OCI-LY1 (cell line): ENCODE data around the gene PVALEF.

Experiments
- H2AFZ ChIP-seq: fragments of 200-600 bp; sonication (generic), shearing (Covaris generic); 2 replicates; pipeline ENCODE4 v1.6.0; 2014; ENCODE audit warnings: antibody characterized with exemption, mild to moderate bottlenecking, low read length
- H3F3A ChIP-seq: fragments of 200-600 bp; sonication (generic), shearing (Covaris generic); 2 replicates; pipeline ENCODE4 v1.6.0; 2014; ENCODE audit warnings: mild to moderate bottlenecking, antibody characterized with exemption, low read length, moderate library complexity; ENCODE audit not compliant: insufficient read depth
- H3K27ac ChIP-seq: fragments of 200-600 bp; sonication (generic); 2 replicates; pipeline ENCODE4 v1.5.1; 2014; ENCODE audit warnings: low read length, mixed run types, mild to moderate bottlenecking, low read depth; ENCODE audit not compliant: poor library complexity, severe bottlenecking
- H3K27me3 ChIP-seq: fragments of 200-600 bp; sonication (generic); 2 replicates; pipeline ENCODE4 v1.6.0; 2014; ENCODE audit warnings: antibody characterized with exemption, mild to moderate bottlenecking, low read length, moderate library complexity; ENCODE audit not compliant: insufficient read depth
- H3K36me3 ChIP-seq: fragments of 200-600 bp; sonication (generic); 2 replicates; pipeline ENCODE4 v1.6.1; 2014; ENCODE audit warnings: mild to moderate bottlenecking, antibody characterized with exemption, low read length, moderate library complexity, mixed read lengths; ENCODE audit not compliant: insufficient read depth
- H3K4me1 ChIP-seq: fragments of 200-600 bp; sonication (generic); 2 replicates; pipeline ENCODE4 v1.5.1; 2014; ENCODE audit warnings: mild to moderate bottlenecking, low read length, moderate library complexity; ENCODE audit not compliant: insufficient read depth, severe bottlenecking
- H3K4me2 ChIP-seq: fragments of 200-600 bp; sonication (generic), shearing (Covaris generic); 2 replicates; pipeline ENCODE4 v1.6.1; 2014; ENCODE audit warnings: low read length
- H3K4me3 ChIP-seq: fragments of 200-600 bp; sonication (generic); 2 replicates; pipeline ENCODE4 v1.5.1; 2014; ENCODE audit warnings: low read length, low read depth, mild to moderate bottlenecking, mixed read lengths; ENCODE audit not compliant: poor library complexity, severe bottlenecking
- H3K79me2 ChIP-seq: fragments of 200-600 bp; shearing (Covaris generic); 2 replicates; pipeline ENCODE4 v1.6.1; 2016; ENCODE audit warnings: mixed run types, low read length, mixed read lengths; ENCODE audit not compliant: insufficient read depth
- H3K9ac ChIP-seq: fragments of 200-600 bp; sonication (generic), shearing (Covaris generic); 2 replicates; pipeline ENCODE4 v1.6.1; 2014; ENCODE audit warnings: mild to moderate bottlenecking, low read length, mixed read lengths
- H3K9me2 ChIP-seq: fragments of 200-600 bp; sonication (generic), shearing (Covaris generic); 2 replicates; pipeline ENCODE4 v1.6.1; 2014; ENCODE audit warnings: low read depth, mild to moderate bottlenecking, low read length, mixed read lengths
- H3K9me3 ChIP-seq: fragments of 200-600 bp; shearing (Covaris generic); 2 replicates; pipeline ENCODE4 v1.6.1; 2014; ENCODE audit warnings: low read length, mixed read lengths
- H4K20me1 ChIP-seq: fragments of 200-600 bp; sonication (generic), shearing (Covaris generic); 2 replicates; pipeline ENCODE4 v1.6.0; 2016; ENCODE audit warnings: mild to moderate bottlenecking, low read length; ENCODE audit not compliant: insufficient read depth
- CTCF ChIP-seq: fragments of 200-600 bp; sonication (generic), shearing (Covaris generic); IDR thresholded peaks from 2 replicates; pipeline ENCODE4 v1.5.1; 2017; ENCODE audit warnings: mild to moderate bottlenecking, antibody characterized with exemption, low read length, moderate library complexity, mixed read lengths
- EZH2 ChIP-seq: fragments of 200-600 bp; sonication (generic), shearing (Covaris generic); IDR thresholded peaks from 2 replicates; pipeline ENCODE4 v1.8.0; 2017; ENCODE audit warnings: borderline replicate concordance, mixed run types, mild to moderate bottlenecking, antibody characterized with exemption, low read length, moderate library complexity, mixed read lengths

PVALEF gene

GRCh38 chr17:81163051-81163695 is 2.1 kb upstream of the PVALEF start:
- no peaks in the 10 kb centered on the region for H3K4me1 ChIP-seq
- H2AFZ ChIP-seq: no peak overlapping the region
- H3K9me3 ChIP-seq: no peaks in the 10 kb centered on the region
- TF ChIP-seq EZH2 (no peak), CTCF (no peak)
- H3F3A ChIP-seq: no peaks in the 10 kb centered on the region
- H3K9ac ChIP-seq: no peak overlapping the region
- 0 out of 2 replicates have a peak, but pooled peaks cover 4% of the 10 kb centered on the region for H3K27me3 ChIP-seq
- H3K36me3 ChIP-seq: no peaks in the 10 kb centered on the region
- H4K20me1 ChIP-seq: no peaks in the 10 kb centered on the region
- H3K4me3 ChIP-seq: no peak overlapping the region
- H3K9me2 ChIP-seq: no peaks in the 10 kb centered on the region
- no peak overlapping the region for H3K4me2 ChIP-seq
- no peak overlapping the region for H3K27ac ChIP-seq
- no peaks in the 10 kb centered on the region for H3K79me2 ChIP-seq

DNA sequence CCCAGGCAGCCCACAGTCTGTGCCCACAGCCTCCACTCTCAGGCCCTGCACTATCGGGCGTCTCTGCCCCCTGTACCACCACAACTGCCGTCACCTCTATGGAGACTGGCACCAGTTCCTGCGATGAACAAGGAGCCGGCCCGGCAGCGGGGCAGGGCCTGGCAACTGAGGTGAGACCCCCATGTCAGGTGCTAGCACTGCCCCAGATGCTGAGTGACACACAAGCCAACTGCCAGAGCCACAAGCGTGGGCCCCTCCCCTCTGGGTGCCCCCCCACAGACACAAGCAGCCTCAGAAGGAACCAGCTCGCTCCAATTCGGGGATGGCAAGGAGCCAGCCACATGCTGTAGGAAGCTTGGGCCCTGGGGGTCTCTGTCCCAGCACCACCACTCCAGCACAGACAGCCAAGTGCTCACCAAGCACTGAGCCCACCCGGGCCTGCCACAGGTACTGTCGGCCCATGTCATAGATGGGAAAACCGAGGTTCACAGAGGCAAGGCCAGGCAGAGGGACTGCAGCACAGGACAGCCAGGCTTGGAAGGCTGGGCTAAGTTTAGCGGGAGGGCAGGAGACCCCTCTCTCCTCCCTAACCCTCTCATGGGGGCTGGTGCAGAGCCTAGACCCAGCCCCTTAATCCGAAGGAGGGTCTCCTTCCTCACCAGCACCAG is 1.5 kb upstream of the PVALEF start:
- no peaks in the 10 kb centered on the region for H4K20me1 ChIP-seq
- no peaks in the 10 kb centered on the region for H3F3A ChIP-seq
- no peak overlapping the region for H3K9ac ChIP-seq
- no peaks in the 10 kb centered on the region for H3K9me3 ChIP-seq
- H3K27ac ChIP-seq: no peak overlapping the region
- H3K9me2 ChIP-seq: no peaks in the 10 kb centered on the region
- H3K36me3 ChIP-seq: no peaks in the 10 kb centered on the region
- no peak overlapping the region for H2AFZ ChIP-seq
- H3K27me3 ChIP-seq: no peaks in the 10 kb centered on the region
- H3K4me2 ChIP-seq: no peak overlapping the region
- H3K79me2 ChIP-seq: no peaks in the 10 kb centered on the region
- H3K4me1 ChIP-seq: no peaks in the 10 kb centered on the region
- no peak overlapping the region for H3K4me3 ChIP-seq
- TF ChIP-seq EZH2: no peak
- no peak for TF ChIP-seq CTCF

GRCh38 chr17:81164371-81165245 is 699 bp upstream of the PVALEF start:
- Histone ChIP-seq H3K4me2 (no peak overlapping the region), H3K27ac (no peak overlapping the region), H3K4me3 (no peak overlapping the region), H3K36me3 (no peaks in the 10 kb centered on the region), H3F3A (no peaks in the 10 kb centered on the region), H4K20me1 (no peaks in the 10 kb centered on the region), H3K9me3 (no peaks in the 10 kb centered on the region), H3K4me1 (no peaks in the 10 kb centered on the region), H3K79me2 (no peaks in the 10 kb centered on the region), H3K9me2 (no peaks in the 10 kb centered on the region), H3K27me3 (no peaks in the 10 kb centered on the region), H2AFZ (no peak overlapping the region), H3K9ac (no peak overlapping the region)
- TF ChIP-seq EZH2 (no peak), CTCF (no peak)
